Neural cell (in vitro differentiated cells): ENCODE data around the gene NDUFC1. TPM values are rescaled to one million over a fixed set of nuclear protein-coding genes. Genes with fewer than 3 reads are reported as not detected.

Experiments used
- H2AFZ ChIP-seq: fragments of 200-600, 300-800 bp; sonication (generic), shearing (Covaris generic); 2 replicates; pipeline ENCODE4 v1.6.0; 2014; ENCODE audit warnings: low read depth, mild to moderate bottlenecking, antibody characterized with exemption, low read length, moderate library complexity
- H3F3A ChIP-seq: fragments of 200-600 bp; shearing (Covaris generic); 2 replicates; pipeline ENCODE4 v1.6.1; 2016; ENCODE audit warnings: mild to moderate bottlenecking, moderate library complexity, mixed read lengths, antibody characterized with exemption, low read length; ENCODE audit not compliant: insufficient read depth, poor library complexity, severe bottlenecking
- H3K27ac ChIP-seq: fragments of 200-600, 300-800 bp; sonication (generic), shearing (Covaris generic); 2 replicates; pipeline ENCODE4 v1.5.1; 2014; ENCODE audit warnings: mild to moderate bottlenecking, low read length, moderate library complexity
- H3K27me3 ChIP-seq: fragments of 300-800, 200-600 bp; sonication (generic), shearing (Covaris generic); 2 replicates; pipeline ENCODE4 v1.6.0; 2014; ENCODE audit warnings: mild to moderate bottlenecking, low read depth, low read length, moderate library complexity; ENCODE audit not compliant: insufficient read depth
- H3K36me3 ChIP-seq: fragments of 300-800, 200-600 bp; sonication (generic), shearing (Covaris generic); 2 replicates; pipeline ENCODE4 v1.5.1; 2014; ENCODE audit warnings: mild to moderate bottlenecking, antibody characterized with exemption, low read length, moderate library complexity; ENCODE audit not compliant: insufficient read depth
- H3K4me2 ChIP-seq: fragments of 300-800, 200-600 bp; sonication (generic), shearing (Covaris generic); 2 replicates; pipeline ENCODE4 v1.6.0; 2014; ENCODE audit warnings: mild to moderate bottlenecking, low read length
- H3K4me3 ChIP-seq: fragments of 300-800, 200-600 bp; sonication (generic), shearing (Covaris generic); 2 replicates; pipeline ENCODE4 v1.5.1; 2014; ENCODE audit warnings: mild to moderate bottlenecking, low read length, moderate library complexity
- H3K79me2 ChIP-seq: fragments of 200-600 bp; shearing (Covaris generic); replicated peaks from 2 replicates; pipeline ENCODE4 v1.6.0; 2014; ENCODE audit warnings: mild to moderate bottlenecking, low read length, moderate library complexity; ENCODE audit not compliant: insufficient read depth
- H3K9ac ChIP-seq: fragments of 300-800, 200-600 bp; sonication (generic), shearing (Covaris generic); 2 replicates; pipeline ENCODE4 v1.6.1; 2016; ENCODE audit warnings: mild to moderate bottlenecking, low read length, mixed read lengths
- H3K9me2 ChIP-seq: fragments of 200-600 bp; shearing (Covaris generic); 2 replicates; pipeline ENCODE4 v1.6.1; 2016; ENCODE audit warnings: mild to moderate bottlenecking, low read length, mixed read lengths; ENCODE audit not compliant: insufficient read depth
- H3K9me3 ChIP-seq: fragments of 200-600, 300-800 bp; sonication (generic), shearing (Covaris generic); 2 replicates; pipeline ENCODE4 v1.6.1; 2016; ENCODE audit warnings: mild to moderate bottlenecking, mixed run types, low read length, moderate library complexity, mixed read lengths
- H4K20me1 ChIP-seq: fragments of 200-600 bp; shearing (Covaris generic); 2 replicates; pipeline ENCODE4 v1.6.1; 2016; ENCODE audit warnings: mild to moderate bottlenecking, mixed run types; ENCODE audit not compliant: insufficient read depth
- EP300 ChIP-seq: fragments of 450-650 bp; conservative IDR thresholded peaks from 2 replicates; pipeline ENCODE4 v1.6.1; 2014; ENCODE audit warnings: antibody characterized with exemption, mild to moderate bottlenecking, moderate library complexity; ENCODE audit not compliant: poor library complexity, severe bottlenecking
- EZH2 ChIP-seq: fragments of 200-600, 300-800 bp; shearing (Covaris generic), sonication (generic); IDR thresholded peaks from 2 replicates; pipeline ENCODE4 v1.6.1; 2014; ENCODE audit warnings: antibody characterized with exemption, low read length, borderline replicate concordance, mild to moderate bottlenecking; ENCODE audit not compliant: insufficient read depth, poor library complexity, severe bottlenecking
- MXI1 ChIP-seq: fragments of 450-650 bp; conservative IDR thresholded peaks from 2 replicates; pipeline ENCODE4 v1.6.1; 2014; ENCODE audit warnings: antibody characterized with exemption, mild to moderate bottlenecking; ENCODE audit not compliant: poor library complexity, severe bottlenecking
- POLR2AphosphoS5 ChIP-seq: IDR thresholded peaks from 2 replicates; pipeline ENCODE4 v1.6.1; 2012
- RAD21 ChIP-seq: fragments of 450-650 bp; conservative IDR thresholded peaks from 2 replicates; pipeline ENCODE4 v1.6.1; 2014; ENCODE audit warnings: antibody characterized with exemption, mild to moderate bottlenecking, moderate library complexity
- SMC3 ChIP-seq: fragments of 450-650 bp; conservative IDR thresholded peaks from 2 replicates; pipeline ENCODE4 v1.6.1; 2014; ENCODE audit warnings: antibody characterized with exemption, mild to moderate bottlenecking, moderate library complexity; ENCODE audit not compliant: poor library complexity
- TAF1 ChIP-seq: IDR thresholded peaks from 2 replicates; pipeline ENCODE4 v1.6.1; 2012; ENCODE audit warnings: low read depth
- polyA plus RNA-seq: library from polyadenylated mRNA; depleted of rRNA; stranded (reverse); fragments of >200 nt; gene quantifications from 2 replicates; pipeline ENCODE4 v1.2.3, GENCODE V29; 2014
- TF ChIP-seq, protein P1 (sequence below): fragments of 450-650 bp; IDR thresholded peaks from 2 replicates; pipeline ENCODE4 v1.5.1; 2014; ENCODE audit warnings: antibody characterized with exemption, mild to moderate bottlenecking, moderate library complexity; ENCODE audit not compliant: poor library complexity, severe bottlenecking
- TF ChIP-seq, protein P2 (sequence below): IDR thresholded peaks from 2 replicates; pipeline ENCODE4 v1.6.1; 2012; ENCODE audit warnings: borderline replicate concordance

Gene NDUFC1
- polyA plus RNA-seq, 1 donor from 2014 or later: 102 TPM

DNA sequence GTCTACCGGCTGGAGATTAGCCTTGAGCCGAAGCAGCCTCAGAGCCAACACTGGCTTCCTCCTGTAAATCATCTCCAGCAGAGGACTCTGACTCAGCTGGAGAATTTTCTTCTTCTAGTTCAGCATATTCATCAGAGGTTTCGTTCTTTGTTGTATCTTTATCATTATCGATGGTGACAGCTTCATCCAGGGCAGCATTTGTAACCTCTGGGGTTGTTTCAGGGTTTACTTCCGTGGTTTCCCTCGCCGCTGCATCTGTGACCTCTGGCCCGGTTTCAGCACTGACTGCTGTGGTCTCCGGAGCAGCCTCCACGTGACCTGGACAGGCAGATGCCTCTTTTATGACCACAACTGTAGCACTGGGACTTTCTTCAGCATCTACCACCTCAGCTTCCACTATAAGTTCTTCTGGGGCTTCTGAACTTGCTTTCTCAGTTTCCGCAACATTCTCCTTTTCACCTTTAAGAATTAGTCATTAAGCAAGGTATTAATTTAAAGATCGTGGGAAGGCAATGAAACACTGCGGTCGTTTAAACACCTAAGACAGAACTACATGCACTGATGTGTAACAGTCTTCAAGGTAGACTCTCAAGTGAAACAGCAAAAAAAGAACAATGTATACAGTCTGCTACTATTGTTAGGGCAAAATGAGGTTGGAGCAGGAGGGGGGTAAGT, 35.6 kb downstream of the NDUFC1 start:
- TF ChIP-seq POLR2AphosphoS5: no peak
- TF ChIP-seq SMC3: no peak
- TF ChIP-seq EP300: no peak
- no peak for TF ChIP-seq EZH2
- TF ChIP-seq, protein P1, sequence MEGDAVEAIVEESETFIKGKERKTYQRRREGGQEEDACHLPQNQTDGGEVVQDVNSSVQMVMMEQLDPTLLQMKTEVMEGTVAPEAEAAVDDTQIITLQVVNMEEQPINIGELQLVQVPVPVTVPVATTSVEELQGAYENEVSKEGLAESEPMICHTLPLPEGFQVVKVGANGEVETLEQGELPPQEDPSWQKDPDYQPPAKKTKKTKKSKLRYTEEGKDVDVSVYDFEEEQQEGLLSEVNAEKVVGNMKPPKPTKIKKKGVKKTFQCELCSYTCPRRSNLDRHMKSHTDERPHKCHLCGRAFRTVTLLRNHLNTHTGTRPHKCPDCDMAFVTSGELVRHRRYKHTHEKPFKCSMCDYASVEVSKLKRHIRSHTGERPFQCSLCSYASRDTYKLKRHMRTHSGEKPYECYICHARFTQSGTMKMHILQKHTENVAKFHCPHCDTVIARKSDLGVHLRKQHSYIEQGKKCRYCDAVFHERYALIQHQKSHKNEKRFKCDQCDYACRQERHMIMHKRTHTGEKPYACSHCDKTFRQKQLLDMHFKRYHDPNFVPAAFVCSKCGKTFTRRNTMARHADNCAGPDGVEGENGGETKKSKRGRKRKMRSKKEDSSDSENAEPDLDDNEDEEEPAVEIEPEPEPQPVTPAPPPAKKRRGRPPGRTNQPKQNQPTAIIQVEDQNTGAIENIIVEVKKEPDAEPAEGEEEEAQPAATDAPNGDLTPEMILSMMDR: no peak
- TF ChIP-seq RAD21: no peak
- TF ChIP-seq MXI1: no peak
- H3K27me3 ChIP-seq: no peaks in the 10 kb centered on the region
- H2AFZ ChIP-seq: no peak overlapping the region
- H3K9ac ChIP-seq: no peak overlapping the region
- H3K4me2 ChIP-seq: no peak overlapping the region
- no peaks in the 10 kb centered on the region for H4K20me1 ChIP-seq
- no peak overlapping the region for H3K27ac ChIP-seq
- H3K36me3 ChIP-seq: no peaks in the 10 kb centered on the region
- H3K4me3 ChIP-seq: no peak overlapping the region
- no peaks in the 10 kb centered on the region for H3K9me2 ChIP-seq
- H3F3A ChIP-seq: no peaks in the 10 kb centered on the region
- no peaks in the 10 kb centered on the region for H3K9me3 ChIP-seq
- no peaks in the 10 kb centered on the region for H3K79me2 ChIP-seq

DNA sequence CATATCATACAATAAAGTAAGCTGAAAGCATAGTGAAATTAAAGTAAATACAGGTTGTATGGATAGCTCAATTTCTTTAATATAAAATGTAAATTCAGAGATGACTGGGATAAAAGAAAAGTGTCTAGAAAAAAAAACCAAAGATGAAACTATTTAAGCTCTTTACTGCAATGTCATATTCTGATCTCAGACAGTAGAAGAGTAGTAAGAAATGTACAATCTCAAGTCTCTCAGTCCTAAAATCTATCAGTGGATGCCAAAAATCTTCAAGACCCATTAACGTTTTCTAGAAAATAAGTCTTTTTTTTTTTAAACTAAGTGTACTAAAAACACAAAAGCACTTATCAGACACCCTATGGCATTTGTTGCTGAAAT, 36.1 kb downstream of the NDUFC1 start:
- H2AFZ ChIP-seq: no peak overlapping the region
- TF ChIP-seq, protein P2, sequence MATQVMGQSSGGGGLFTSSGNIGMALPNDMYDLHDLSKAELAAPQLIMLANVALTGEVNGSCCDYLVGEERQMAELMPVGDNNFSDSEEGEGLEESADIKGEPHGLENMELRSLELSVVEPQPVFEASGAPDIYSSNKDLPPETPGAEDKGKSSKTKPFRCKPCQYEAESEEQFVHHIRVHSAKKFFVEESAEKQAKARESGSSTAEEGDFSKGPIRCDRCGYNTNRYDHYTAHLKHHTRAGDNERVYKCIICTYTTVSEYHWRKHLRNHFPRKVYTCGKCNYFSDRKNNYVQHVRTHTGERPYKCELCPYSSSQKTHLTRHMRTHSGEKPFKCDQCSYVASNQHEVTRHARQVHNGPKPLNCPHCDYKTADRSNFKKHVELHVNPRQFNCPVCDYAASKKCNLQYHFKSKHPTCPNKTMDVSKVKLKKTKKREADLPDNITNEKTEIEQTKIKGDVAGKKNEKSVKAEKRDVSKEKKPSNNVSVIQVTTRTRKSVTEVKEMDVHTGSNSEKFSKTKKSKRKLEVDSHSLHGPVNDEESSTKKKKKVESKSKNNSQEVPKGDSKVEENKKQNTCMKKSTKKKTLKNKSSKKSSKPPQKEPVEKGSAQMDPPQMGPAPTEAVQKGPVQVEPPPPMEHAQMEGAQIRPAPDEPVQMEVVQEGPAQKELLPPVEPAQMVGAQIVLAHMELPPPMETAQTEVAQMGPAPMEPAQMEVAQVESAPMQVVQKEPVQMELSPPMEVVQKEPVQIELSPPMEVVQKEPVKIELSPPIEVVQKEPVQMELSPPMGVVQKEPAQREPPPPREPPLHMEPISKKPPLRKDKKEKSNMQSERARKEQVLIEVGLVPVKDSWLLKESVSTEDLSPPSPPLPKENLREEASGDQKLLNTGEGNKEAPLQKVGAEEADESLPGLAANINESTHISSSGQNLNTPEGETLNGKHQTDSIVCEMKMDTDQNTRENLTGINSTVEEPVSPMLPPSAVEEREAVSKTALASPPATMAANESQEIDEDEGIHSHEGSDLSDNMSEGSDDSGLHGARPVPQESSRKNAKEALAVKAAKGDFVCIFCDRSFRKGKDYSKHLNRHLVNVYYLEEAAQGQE: no peak
- TF ChIP-seq MXI1 (no peak), POLR2AphosphoS5 (no peak), EZH2 (no peak), TAF1 (no peak), SMC3 (no peak), EP300 (no peak), RAD21 (no peak)
- TF ChIP-seq, protein P1: no peak
- H3K4me3 ChIP-seq: no peak overlapping the region
- no peak overlapping the region for H3K27ac ChIP-seq
- H3K79me2 ChIP-seq: no peaks in the 10 kb centered on the region
- H4K20me1 ChIP-seq: no peaks in the 10 kb centered on the region
- no peaks in the 10 kb centered on the region for H3K9me3 ChIP-seq
- no peak overlapping the region for H3K9ac ChIP-seq
- H3F3A ChIP-seq: no peaks in the 10 kb centered on the region
- H3K9me2 ChIP-seq: no peaks in the 10 kb centered on the region
- H3K4me2 ChIP-seq: no peak overlapping the region
- no peaks in the 10 kb centered on the region for H3K27me3 ChIP-seq
- no peaks in the 10 kb centered on the region for H3K36me3 ChIP-seq
